Inflammatory macrophage treated with lipopolysaccharide for 4 hours (primary cell): ENCODE data around the gene JAGN1.
"Not testable (repeated sequence)": the region's sequence is repeated elsewhere in the genome, so short reads cannot be mapped to it uniquely, and the experiment has no call there.

Experiments
- DNase-seq: peaks from one replicate; pipeline ENCODE4 v3.0.0-alpha.2; 2020

The JAGN1 gene

GRCh38 chr3:9869955-9870354 is 20.5 kb upstream of the JAGN1 start:
- DNase-seq, result no peak

GRCh38 chr3:9870978-9871377 is 19.4 kb upstream of the JAGN1 start:
- DNase-seq, result no peak

GRCh38 chr3:9872067-9872466 is 18.3 kb upstream of the JAGN1 start:
- DNase-seq, result not testable (repeated sequence)

- no peak for DNase-seq
Measured at GRCh38 chr3:9875448-9875847, 15.0 kb upstream of the JAGN1 start.

- not testable (repeated sequence) for DNase-seq
Measured at GRCh38 chr3:9876255-9876654, 14.2 kb upstream of the JAGN1 start.

GRCh38 chr3:9876991-9877390 is 13.4 kb upstream of the JAGN1 start:
- no peak for DNase-seq

GRCh38 chr3:9878700-9879099 is 11.7 kb upstream of the JAGN1 start:
- DNase-seq, result no peak

- DNase-seq, result no peak
Measured at GRCh38 chr3:9879830-9880549, 10.4 kb upstream of the JAGN1 start, which contains the start of gene CIDEC. Gene CIDEC, minus strand, starts transcription at chr3:9880253. Its CDS starts 1,767 bp downstream, at chr3:9878486.

GRCh38 chr3:9881441-9881840 is 9.0 kb upstream of the JAGN1 start:
- no peak for DNase-seq

GRCh38 chr3:9883706-9884554 is 6.5 kb upstream of the JAGN1 start:
- DNase-seq, result no peak

- DNase-seq, result no peak
Measured at GRCh38 chr3:9884555-9885165, 5.8 kb upstream of the JAGN1 start.

GRCh38 chr3:9886328-9886727 is 4.1 kb upstream of the JAGN1 start:
- no peak for DNase-seq

GRCh38 chr3:9887480-9887879 is 2.9 kb upstream of the JAGN1 start:
- peak; percentile 30 for DNase-seq

GRCh38 chr3:9888540-9888939 is 1.9 kb upstream of the JAGN1 start:
- DNase-seq, result no peak

- no peak for DNase-seq
Measured at GRCh38 chr3:9889405-9889804, 1.0 kb upstream of the JAGN1 start.

- no peak for DNase-seq
Measured at GRCh38 chr3:9891072-9891622, 737 bp downstream of the JAGN1 start.

GRCh38 chr3:9893739-9894138 is 3.3 kb downstream of the JAGN1 start:
- DNase-seq, result no peak

GRCh38 chr3:9895715-9896114 is 5.3 kb downstream of the JAGN1 start:
- not testable (repeated sequence) for DNase-seq

GRCh38 chr3:9896755-9897407 is 6.5 kb downstream of the JAGN1 start:
- not testable (repeated sequence) for DNase-seq

GRCh38 chr3:9897408-9898372 is 7.3 kb downstream of the JAGN1 start:
- no peak for DNase-seq

GRCh38 chr3:9898467-9899241 is 8.2 kb downstream of the JAGN1 start:
- no peak for DNase-seq
